K562 (cell line): ENCODE data around the gene LRRC4. TPM values are rescaled to one million over a fixed set of nuclear protein-coding genes. Genes with fewer than 3 reads are reported as not detected.
A peak's percentile ranks its signal among the peaks of the same experiment; 100 is the strongest.

Experiments
- ATAC-seq: fragments of 200-7000 bp; cut with Tn5 transposase; 3 replicates; pipeline ENCODE4 v1.9.1; 2020; ENCODE audit warnings: moderate library complexity
- BruUV-seq: library from RNA; stranded (reverse); fragments of 400-500 nt; replicated peaks from 2 replicates; lab custom pipeline; 2021; lab: Mats Ljungman, UMichigan
- CTCF ChIA-PET: fragments of 300-600 bp; formaldehyde crosslinking; extraction: SDS; loops from one replicate; lab custom pipeline; 2021; ENCODE audit warnings: low intra/inter-chr PET ratio; lab: Yijun Ruan, JAX
- POLR2A ChIA-PET: fragments of 300-600, 350-650 bp; sonication (Branson Sonifier 250); formaldehyde crosslinking; extraction: SDS; loops from one replicate; lab custom pipeline; 2021; ENCODE audit warnings: antibody characterized with exemption, inconsistent platforms; lab: Yijun Ruan, JAX
- DNase-seq, 4 experiments: peaks; one replicate each; pipeline versions ENCODE4 v3.0.0 to v3.0.0-alpha.2; 2011 to 2018; ENCODE audit warnings: low spot score in 3 of 4, mixed read lengths in 3 of 4; ENCODE audit errors: extremely low read depth in 1 of 4
- FAIRE-seq: peaks from 2 replicates; lab custom pipeline; 2011; peaks lifted over from hg19 to GRCh38; lab: Jason Lieb, UNC
- H2AFZ ChIP-seq: 2 replicates; pipeline ENCODE4 v1.6.0; 2011; ENCODE audit warnings: low read depth, low read length, control low read depth, inconsistent platforms
- H3K27ac ChIP-seq: fragments of 200-600 bp; 3 replicates; pipeline ENCODE4 v1.8.0; 2011; ENCODE audit warnings: low read depth, mild to moderate bottlenecking, control low read depth, inconsistent platforms, low read length, moderate library complexity, mixed read lengths; ENCODE audit errors: extremely low read depth
- H3K27me3 ChIP-seq, 2 experiments: fragments of 300-600 bp in 1 of 2; 2 replicates in 1 of 2; 3 replicates in 1 of 2; pipeline versions ENCODE4 v1.6.0 to v1.8.0; 2011; ENCODE audit warnings: inconsistent platforms in 2 of 2, low read length in 2 of 2, mild to moderate bottlenecking in 1 of 2, mixed read lengths in 1 of 2, moderate library complexity in 1 of 2; ENCODE audit not compliant: control insufficient read depth in 2 of 2, insufficient read depth in 2 of 2
- H3K36me3 ChIP-seq: fragments of 300-600 bp; 3 replicates; pipeline ENCODE4 v1.8.0; 2011; ENCODE audit warnings: mild to moderate bottlenecking, low read length, inconsistent platforms; ENCODE audit not compliant: control insufficient read depth, insufficient read depth
- H3K4me1 ChIP-seq, 2 experiments: fragments of 200-600 bp in 1 of 2; replicated peaks in 1 of 2; 2 replicates in 1 of 2; 3 replicates in 1 of 2; pipeline versions ENCODE4 v1.5.1 to v1.8.0; 2011; ENCODE audit warnings: inconsistent platforms in 2 of 2, low read length in 2 of 2, mild to moderate bottlenecking in 1 of 2, mixed read lengths in 1 of 2, moderate library complexity in 1 of 2; ENCODE audit not compliant: control insufficient read depth in 2 of 2, insufficient read depth in 2 of 2
- H3K4me2 ChIP-seq: 2 replicates; pipeline ENCODE4 v1.6.1; 2011; ENCODE audit warnings: low read length, control low read depth, inconsistent platforms, mixed read lengths; ENCODE audit not compliant: insufficient read depth
- H3K4me3 ChIP-seq: fragments of 200-600 bp; sonication (generic), shearing (Covaris generic); 2 replicates; pipeline ENCODE4 v1.5.1; 2016; ENCODE audit warnings: control low read depth, inconsistent platforms
- H3K79me2 ChIP-seq: fragments of 200-600 bp; 3 replicates; pipeline ENCODE4 v1.8.0; 2011; ENCODE audit warnings: low read length, inconsistent platforms; ENCODE audit not compliant: control insufficient read depth, insufficient read depth
- H3K9ac ChIP-seq, 2 experiments: 2 replicates each; pipeline versions ENCODE4 v1.6.0 to v1.6.1; 2011; ENCODE audit warnings: low read depth in 2 of 2, low read length in 2 of 2, control low read depth in 1 of 2, inconsistent platforms in 1 of 2, mild to moderate bottlenecking in 1 of 2, mixed read lengths in 1 of 2; ENCODE audit not compliant: insufficient read depth in 1 of 2
- H3K9me1 ChIP-seq: one replicate; pipeline ENCODE4 v1.6.0; 2011; ENCODE audit warnings: inconsistent platforms, mild to moderate bottlenecking, low read length, moderate library complexity; ENCODE audit not compliant: control insufficient read depth, insufficient read depth
- H3K9me3 ChIP-seq: replicated peaks from 2 replicates; pipeline ENCODE4 v1.5.1; 2011; ENCODE audit warnings: low read depth, low read length, inconsistent platforms; ENCODE audit not compliant: control insufficient read depth, insufficient read depth
- H4K20me1 ChIP-seq: replicated peaks from 2 replicates; pipeline ENCODE4 v1.6.1; 2011; ENCODE audit warnings: low read length, inconsistent platforms, mixed read lengths; ENCODE audit not compliant: control insufficient read depth, insufficient read depth
- NFIC ChIP-seq: fragments of 450-650 bp; IDR thresholded peaks from 2 replicates; pipeline ENCODE4 v1.6.1; 2017; ENCODE audit warnings: mild to moderate bottlenecking, inconsistent platforms
- RBM22 ChIP-seq: fragments of 200-400 bp; formaldehyde crosslinking; IDR thresholded peaks from 2 replicates; pipeline ENCODE4 v1.6.1; 2018; ENCODE audit warnings: low read length, low read depth; ENCODE audit not compliant: poor library complexity, severe bottlenecking
- ZNF609 ChIP-seq: sonication (generic); formaldehyde crosslinking; IDR thresholded peaks from 2 replicates; pipeline ENCODE4 v1.8.1; 2023; ENCODE audit warnings: missing genetic modification reagents, mild to moderate bottlenecking, borderline replicate concordance
- WGBS: fragments of 100-300 bp; shearing (Covaris generic); methylation state at CpG from one replicate; pipeline ENCODE4 v1.1.6; 2016; ENCODE audit warnings: low coverage, mixed read lengths; ENCODE audit not compliant: insufficient coverage; ENCODE audit errors: missing lambda C conversion rate; 5-methylcytosine and 5-hydroxymethylcytosine counted together
- in situ Hi-C: fragments of 300-500 bp; cut with MboI; formaldehyde crosslinking; loops from 4 replicates; pipeline ENCODE4 v1.15.0; 2018; ENCODE audit warnings: inconsistent platforms, mixed read lengths
- intact Hi-C: fragments of 100-400 bp; cut with micrococcal nuclease; formaldehyde crosslinking; loops from 2 replicates; pipeline ENCODE4 v1.14.2; 2022
- polyA plus RNA-seq, 8 experiments: library from polyadenylated mRNA; depleted of rRNA in 4 of 8; stranded (reverse) in 5 of 8; unstranded in 3 of 8; fragments of >200 nt; fragmentation: Nextera tagmentation in 2 of 8; fragmentation: Illumina TruSeq in 1 of 8; extraction: Ambion mirVana in 2 of 8; extraction: Trizol in 1 of 8; gene quantifications; 2 replicates each; pipeline versions ENCODE4 v1.2.1 to v1.2.3, GENCODE V29; 2011 to 2014; ENCODE audit warnings: inconsistent platforms in 1 of 8, missing spikeins in 1 of 8
- total RNA-seq, 7 experiments: library from RNA; depleted of rRNA in 6 of 7; stranded (reverse); fragments of >200 nt in 6 of 7; fragmentation: Illumina TruSeq in 2 of 7; extraction: Trizol in 2 of 7; gene quantifications; 2 replicates each; pipeline versions ENCODE4 v1.2.1 to v1.2.3, GENCODE V29; 2011 to 2021; ENCODE audit warnings: low replicate concordance in 1 of 7

The LRRC4 gene
- total and polyA plus RNA-seq, 9 of the 15 experiments (the other 6 are each of a cell fraction or from before 2014, with no cell fraction given), result 0.04 to 0.11 TPM; not detected in 7

- no peak overlapping the region for H3K4me3 ChIP-seq
- peaks cover 17% of the 10 kb centered on the region for H4K20me1 ChIP-seq
- ChIA-PET CTCF (no interaction called here), POLR2A (interaction anchor here (0.6 to 1.3 kb wide), 5 partner anchors 8 to 25 kb away, joined by 3 to 4 read pairs (median 3); no protein-coding TSS in a partner anchor)
- BruUV-seq, result no TSS peak
- no peak for ATAC-seq
- TF ChIP-seq ZNF609 (CRISPR knock-in tag) (no peak), NFIC (peak; percentile 72), RBM22 (peak; percentile 51)
- H3K9ac ChIP-seq, result peak overlapping the region in 1 of 2 experiments; percentile 63; a peak in 1 of 4 replicates
- H2AFZ ChIP-seq, result no peak overlapping the region
- no peak for DNase-seq
- H3K4me2 ChIP-seq, result no peak overlapping the region
- H3K9me3 ChIP-seq, result no peaks in the 10 kb centered on the region
- H3K27me3 ChIP-seq, result no peaks in the 10 kb centered on the region
- 79% methylated on average over 7 of the region's 7 CpGs for WGBS
- H3K27ac ChIP-seq, result no peak overlapping the region
- intact Hi-C loops, result loop anchor here (1.0 kb wide), 1 partner anchor 14 kb away; no protein-coding TSS in a partner anchor
- H3K9me1 ChIP-seq, result peaks cover 6% of the 10 kb centered on the region
- in situ Hi-C loops, result no loop called here
- H3K36me3 ChIP-seq, result peaks cover 84% of the 10 kb centered on the region
- FAIRE-seq, result no peak
- H3K4me1 ChIP-seq, result peaks cover 0 to 12% of the 10 kb centered on the region in 2 experiments; a peak in 2 of 5 replicates
- H3K79me2 ChIP-seq, result no peaks in the 10 kb centered on the region
Measured at GRCh38 chr7:128076796-128077271, 45.6 kb upstream of the LRRC4 start.
